WTC11 (cell line): Measurements from ENCODE around the gene EXOC3L4. TPM values are rescaled to one million over a fixed set of nuclear protein-coding genes. Genes with fewer than 3 reads are reported as not detected.
A peak's percentile ranks its signal among the peaks of the same experiment; 100 is the strongest.

ENCODE experiments used
- ATF2 ChIP-seq: sonication (generic); formaldehyde crosslinking; IDR thresholded peaks from 2 replicates; pipeline ENCODE4 v1.8.1; 2022; ENCODE audit warnings: low read depth, missing genetic modification reagents, borderline replicate concordance
- CDX4 ChIP-seq: fragments of 250-450 bp; sonication (Bioruptor Pico); IDR thresholded peaks from 2 replicates; pipeline ENCODE4 v1.9.0; 2021; ENCODE audit warnings: moderate library complexity, mild to moderate bottlenecking, inconsistent platforms, borderline replicate concordance
- CREM ChIP-seq: sonication (generic); formaldehyde crosslinking; IDR thresholded peaks from 2 replicates; pipeline ENCODE4 v1.8.1; 2022; ENCODE audit warnings: mild to moderate bottlenecking, missing genetic modification reagents, moderate library complexity
- E2F5 ChIP-seq: sonication (generic); formaldehyde crosslinking; IDR thresholded peaks from 2 replicates; pipeline ENCODE4 v1.8.1; 2022; ENCODE audit warnings: mild to moderate bottlenecking, moderate library complexity, missing genetic modification reagents
- ELF4 ChIP-seq: sonication (generic); formaldehyde crosslinking; IDR thresholded peaks from 2 replicates; pipeline ENCODE4 v1.8.1; 2022; ENCODE audit warnings: low read depth, mild to moderate bottlenecking, moderate library complexity, missing genetic modification reagents
- ESRRA ChIP-seq: sonication (generic); formaldehyde crosslinking; IDR thresholded peaks from 2 replicates; pipeline ENCODE4 v1.8.1; 2022; ENCODE audit warnings: mild to moderate bottlenecking, missing genetic modification reagents, borderline replicate concordance
- FOXJ3 ChIP-seq: sonication (generic); formaldehyde crosslinking; IDR thresholded peaks from 2 replicates; pipeline ENCODE4 v1.9.0; 2021; ENCODE audit warnings: missing genetic modification reagents, mild to moderate bottlenecking, borderline replicate concordance
- GABPB1 ChIP-seq: sonication (generic); formaldehyde crosslinking; IDR thresholded peaks from 2 replicates; pipeline ENCODE4 v1.8.1; 2023; ENCODE audit warnings: mild to moderate bottlenecking, missing genetic modification reagents
- IRF1 ChIP-seq: sonication (generic); formaldehyde crosslinking; IDR thresholded peaks from 2 replicates; pipeline ENCODE4 v1.8.0; 2023; ENCODE audit warnings: missing genetic modification reagents
- KAT7 ChIP-seq: sonication (generic); formaldehyde crosslinking; IDR thresholded peaks from 2 replicates; pipeline ENCODE4 v1.8.1; 2023; ENCODE audit warnings: missing genetic modification reagents, mild to moderate bottlenecking, borderline replicate concordance
- NFYB ChIP-seq: sonication (generic); formaldehyde crosslinking; conservative IDR thresholded peaks from 2 replicates; pipeline ENCODE4 v1.8.0; 2022; ENCODE audit warnings: low read depth, missing genetic modification reagents
- NR1H2 ChIP-seq: sonication (generic); formaldehyde crosslinking; IDR thresholded peaks from 2 replicates; pipeline ENCODE4 v1.9.0; 2021; ENCODE audit warnings: mild to moderate bottlenecking, moderate library complexity, missing genetic modification reagents
- NR2C2 ChIP-seq: sonication (generic); formaldehyde crosslinking; IDR thresholded peaks from 2 replicates; pipeline ENCODE4 v1.8.0; 2022; ENCODE audit warnings: mild to moderate bottlenecking, missing genetic modification reagents
- NR3C1 ChIP-seq: sonication (generic); formaldehyde crosslinking; conservative IDR thresholded peaks from 2 replicates; pipeline ENCODE4 v1.8.1; 2023; ENCODE audit warnings: low read depth, mild to moderate bottlenecking, missing genetic modification reagents
- OVOL2 ChIP-seq: fragments of 250-450 bp; sonication (Bioruptor Pico); IDR thresholded peaks from 2 replicates; pipeline ENCODE4 v1.9.0; 2021; ENCODE audit warnings: mild to moderate bottlenecking, borderline replicate concordance
- SP1 ChIP-seq: sonication (generic); formaldehyde crosslinking; conservative IDR thresholded peaks from 2 replicates; pipeline ENCODE4 v1.8.1; 2022; ENCODE audit warnings: missing genetic modification reagents
- ZNF416 ChIP-seq: fragments of 250-450 bp; sonication (Bioruptor Pico); IDR thresholded peaks from 2 replicates; pipeline ENCODE4 v1.9.0; 2021; ENCODE audit warnings: mild to moderate bottlenecking, inconsistent platforms
- total RNA-seq: library from RNA; stranded (reverse); gene quantifications from 3 replicates; pipeline ENCODE4 v1.2.3, GENCODE V29; 2021
- TF ChIP-seq, protein P1 (sequence below): sonication (generic); formaldehyde crosslinking; IDR thresholded peaks from 2 replicates; pipeline ENCODE4 v1.8.0; 2023; ENCODE audit warnings: mild to moderate bottlenecking, missing genetic modification reagents
- TF ChIP-seq, protein P2 (sequence below): fragments of 250-450 bp; sonication (Bioruptor Pico); IDR thresholded peaks from 2 replicates; pipeline ENCODE4 v1.8.0; 2021; ENCODE audit warnings: mild to moderate bottlenecking
- TF ChIP-seq, protein P3 (sequence below): fragments of 200-600 bp; IDR thresholded peaks from 2 replicates; pipeline ENCODE4 v1.8.0; 2022; ENCODE audit warnings: antibody characterized with exemption
- TF ChIP-seq, protein P4 (sequence below): fragments of 250-450 bp; sonication (Bioruptor Pico); IDR thresholded peaks from 2 replicates; pipeline ENCODE4 v1.9.0; 2021; ENCODE audit warnings: mild to moderate bottlenecking
- TF ChIP-seq, protein P5 (sequence below): sonication (generic); formaldehyde crosslinking; IDR thresholded peaks from 2 replicates; pipeline ENCODE4 v1.8.1; 2022; ENCODE audit warnings: low read depth, mild to moderate bottlenecking, moderate library complexity, missing genetic modification reagents, borderline replicate concordance

EXOC3L4 gene
- total RNA-seq, 1 experiment from 2014 or later: 0.42 TPM

DNA sequence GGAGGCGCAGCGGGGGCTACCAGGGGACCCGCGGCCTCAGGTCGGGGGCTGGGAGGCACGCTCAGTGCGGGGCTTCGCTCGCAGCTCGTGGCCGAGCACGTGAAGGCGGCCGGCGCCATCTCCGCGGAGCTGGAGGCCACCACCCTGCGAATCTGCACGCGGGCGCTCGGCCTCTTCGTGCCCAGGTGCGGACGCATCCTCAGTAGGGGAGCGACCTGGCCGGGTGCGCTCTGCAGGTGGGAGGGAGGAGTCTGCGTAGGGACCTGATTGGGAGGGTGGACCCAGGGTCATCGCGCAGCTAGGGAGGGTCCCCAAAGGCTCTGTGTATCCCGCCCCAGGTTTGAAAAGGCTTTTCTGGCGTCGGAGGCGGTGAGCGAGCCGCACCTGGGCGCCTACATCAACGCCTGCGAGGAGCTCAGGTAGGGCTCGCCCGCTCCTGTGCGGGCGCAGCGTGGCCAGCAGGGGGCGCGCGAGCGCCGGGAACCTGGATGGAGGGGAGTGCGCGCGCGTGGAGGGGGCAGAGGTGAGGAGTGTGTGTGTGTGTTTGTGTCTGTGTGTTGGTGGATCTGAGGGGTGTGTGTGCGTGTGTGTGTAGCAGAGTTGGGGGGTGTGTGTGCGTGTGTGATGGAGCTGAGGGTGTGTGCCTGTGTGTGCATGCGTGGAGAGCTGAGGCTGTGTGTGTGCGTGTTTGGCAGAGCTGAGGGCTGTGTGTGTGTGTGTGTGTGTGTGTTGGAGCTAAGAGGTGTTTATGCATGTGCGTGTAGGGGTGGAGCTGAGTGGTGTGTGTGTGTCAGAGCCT lies 10.3 kb downstream of the EXOC3L4 start (continued):
- TF ChIP-seq, protein P1, sequence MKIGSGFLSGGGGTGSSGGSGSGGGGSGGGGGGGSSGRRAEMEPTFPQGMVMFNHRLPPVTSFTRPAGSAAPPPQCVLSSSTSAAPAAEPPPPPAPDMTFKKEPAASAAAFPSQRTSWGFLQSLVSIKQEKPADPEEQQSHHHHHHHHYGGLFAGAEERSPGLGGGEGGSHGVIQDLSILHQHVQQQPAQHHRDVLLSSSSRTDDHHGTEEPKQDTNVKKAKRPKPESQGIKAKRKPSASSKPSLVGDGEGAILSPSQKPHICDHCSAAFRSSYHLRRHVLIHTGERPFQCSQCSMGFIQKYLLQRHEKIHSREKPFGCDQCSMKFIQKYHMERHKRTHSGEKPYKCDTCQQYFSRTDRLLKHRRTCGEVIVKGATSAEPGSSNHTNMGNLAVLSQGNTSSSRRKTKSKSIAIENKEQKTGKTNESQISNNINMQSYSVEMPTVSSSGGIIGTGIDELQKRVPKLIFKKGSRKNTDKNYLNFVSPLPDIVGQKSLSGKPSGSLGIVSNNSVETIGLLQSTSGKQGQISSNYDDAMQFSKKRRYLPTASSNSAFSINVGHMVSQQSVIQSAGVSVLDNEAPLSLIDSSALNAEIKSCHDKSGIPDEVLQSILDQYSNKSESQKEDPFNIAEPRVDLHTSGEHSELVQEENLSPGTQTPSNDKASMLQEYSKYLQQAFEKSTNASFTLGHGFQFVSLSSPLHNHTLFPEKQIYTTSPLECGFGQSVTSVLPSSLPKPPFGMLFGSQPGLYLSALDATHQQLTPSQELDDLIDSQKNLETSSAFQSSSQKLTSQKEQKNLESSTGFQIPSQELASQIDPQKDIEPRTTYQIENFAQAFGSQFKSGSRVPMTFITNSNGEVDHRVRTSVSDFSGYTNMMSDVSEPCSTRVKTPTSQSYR (CRISPR knock-in tag): no peak
- TF ChIP-seq ATF2 (CRISPR knock-in tag) (0 out of 2 replicates have a peak, but pooled peaks have one; percentile 50), ZNF416 (CRISPR knock-in tag) (no peak), GABPB1 (0 out of 2 replicates have a peak, but pooled peaks have one; percentile 16), CDX4 (CRISPR knock-in tag) (no peak), NR2C2 (0 out of 2 replicates have a peak, but pooled peaks have one; percentile 42), NFYB (no peak), NR1H2 (CRISPR knock-in tag) (0 out of 2 replicates have a peak, but pooled peaks have one; percentile 37), IRF1 (no peak; the same call in 1 of the 2 replicates), ELF4 (no peak), CREM (CRISPR knock-in tag) (no peak; the same call in 1 of the 2 replicates), FOXJ3 (CRISPR knock-in tag) (no peak), E2F5 (CRISPR knock-in tag) (no peak), SP1 (CRISPR knock-in tag) (no peak), OVOL2 (CRISPR knock-in tag) (no peak), NR3C1 (CRISPR knock-in tag) (no peak), ESRRA (CRISPR knock-in tag) (peak; percentile 91; the same call in 1 of the 2 replicates), KAT7 (CRISPR knock-in tag) (no peak)
- TF ChIP-seq, protein P2, sequence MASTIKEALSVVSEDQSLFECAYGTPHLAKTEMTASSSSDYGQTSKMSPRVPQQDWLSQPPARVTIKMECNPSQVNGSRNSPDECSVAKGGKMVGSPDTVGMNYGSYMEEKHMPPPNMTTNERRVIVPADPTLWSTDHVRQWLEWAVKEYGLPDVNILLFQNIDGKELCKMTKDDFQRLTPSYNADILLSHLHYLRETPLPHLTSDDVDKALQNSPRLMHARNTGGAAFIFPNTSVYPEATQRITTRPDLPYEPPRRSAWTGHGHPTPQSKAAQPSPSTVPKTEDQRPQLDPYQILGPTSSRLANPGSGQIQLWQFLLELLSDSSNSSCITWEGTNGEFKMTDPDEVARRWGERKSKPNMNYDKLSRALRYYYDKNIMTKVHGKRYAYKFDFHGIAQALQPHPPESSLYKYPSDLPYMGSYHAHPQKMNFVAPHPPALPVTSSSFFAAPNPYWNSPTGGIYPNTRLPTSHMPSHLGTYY (CRISPR knock-in tag): no peak
- TF ChIP-seq, protein P3, sequence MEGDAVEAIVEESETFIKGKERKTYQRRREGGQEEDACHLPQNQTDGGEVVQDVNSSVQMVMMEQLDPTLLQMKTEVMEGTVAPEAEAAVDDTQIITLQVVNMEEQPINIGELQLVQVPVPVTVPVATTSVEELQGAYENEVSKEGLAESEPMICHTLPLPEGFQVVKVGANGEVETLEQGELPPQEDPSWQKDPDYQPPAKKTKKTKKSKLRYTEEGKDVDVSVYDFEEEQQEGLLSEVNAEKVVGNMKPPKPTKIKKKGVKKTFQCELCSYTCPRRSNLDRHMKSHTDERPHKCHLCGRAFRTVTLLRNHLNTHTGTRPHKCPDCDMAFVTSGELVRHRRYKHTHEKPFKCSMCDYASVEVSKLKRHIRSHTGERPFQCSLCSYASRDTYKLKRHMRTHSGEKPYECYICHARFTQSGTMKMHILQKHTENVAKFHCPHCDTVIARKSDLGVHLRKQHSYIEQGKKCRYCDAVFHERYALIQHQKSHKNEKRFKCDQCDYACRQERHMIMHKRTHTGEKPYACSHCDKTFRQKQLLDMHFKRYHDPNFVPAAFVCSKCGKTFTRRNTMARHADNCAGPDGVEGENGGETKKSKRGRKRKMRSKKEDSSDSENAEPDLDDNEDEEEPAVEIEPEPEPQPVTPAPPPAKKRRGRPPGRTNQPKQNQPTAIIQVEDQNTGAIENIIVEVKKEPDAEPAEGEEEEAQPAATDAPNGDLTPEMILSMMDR: peak; percentile 98
- TF ChIP-seq, protein P4, sequence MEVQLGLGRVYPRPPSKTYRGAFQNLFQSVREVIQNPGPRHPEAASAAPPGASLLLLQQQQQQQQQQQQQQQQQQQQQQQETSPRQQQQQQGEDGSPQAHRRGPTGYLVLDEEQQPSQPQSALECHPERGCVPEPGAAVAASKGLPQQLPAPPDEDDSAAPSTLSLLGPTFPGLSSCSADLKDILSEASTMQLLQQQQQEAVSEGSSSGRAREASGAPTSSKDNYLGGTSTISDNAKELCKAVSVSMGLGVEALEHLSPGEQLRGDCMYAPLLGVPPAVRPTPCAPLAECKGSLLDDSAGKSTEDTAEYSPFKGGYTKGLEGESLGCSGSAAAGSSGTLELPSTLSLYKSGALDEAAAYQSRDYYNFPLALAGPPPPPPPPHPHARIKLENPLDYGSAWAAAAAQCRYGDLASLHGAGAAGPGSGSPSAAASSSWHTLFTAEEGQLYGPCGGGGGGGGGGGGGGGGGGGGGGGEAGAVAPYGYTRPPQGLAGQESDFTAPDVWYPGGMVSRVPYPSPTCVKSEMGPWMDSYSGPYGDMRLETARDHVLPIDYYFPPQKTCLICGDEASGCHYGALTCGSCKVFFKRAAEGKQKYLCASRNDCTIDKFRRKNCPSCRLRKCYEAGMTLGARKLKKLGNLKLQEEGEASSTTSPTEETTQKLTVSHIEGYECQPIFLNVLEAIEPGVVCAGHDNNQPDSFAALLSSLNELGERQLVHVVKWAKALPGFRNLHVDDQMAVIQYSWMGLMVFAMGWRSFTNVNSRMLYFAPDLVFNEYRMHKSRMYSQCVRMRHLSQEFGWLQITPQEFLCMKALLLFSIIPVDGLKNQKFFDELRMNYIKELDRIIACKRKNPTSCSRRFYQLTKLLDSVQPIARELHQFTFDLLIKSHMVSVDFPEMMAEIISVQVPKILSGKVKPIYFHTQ: no peak
- TF ChIP-seq, protein P5, sequence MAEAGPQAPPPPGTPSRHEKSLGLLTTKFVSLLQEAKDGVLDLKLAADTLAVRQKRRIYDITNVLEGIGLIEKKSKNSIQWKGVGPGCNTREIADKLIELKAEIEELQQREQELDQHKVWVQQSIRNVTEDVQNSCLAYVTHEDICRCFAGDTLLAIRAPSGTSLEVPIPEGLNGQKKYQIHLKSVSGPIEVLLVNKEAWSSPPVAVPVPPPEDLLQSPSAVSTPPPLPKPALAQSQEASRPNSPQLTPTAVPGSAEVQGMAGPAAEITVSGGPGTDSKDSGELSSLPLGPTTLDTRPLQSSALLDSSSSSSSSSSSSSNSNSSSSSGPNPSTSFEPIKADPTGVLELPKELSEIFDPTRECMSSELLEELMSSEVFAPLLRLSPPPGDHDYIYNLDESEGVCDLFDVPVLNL (CRISPR knock-in tag): 0 out of 2 replicates have a peak, but pooled peaks have one; percentile 36
